Immature natural killer cell (primary cell): Measurements from ENCODE around the gene PACRG. TPM values are rescaled to one million over a fixed set of nuclear protein-coding genes. Genes with fewer than 3 reads are reported as not detected.
A peak's percentile ranks its signal among the peaks of the same experiment; 100 is the strongest.

ENCODE experiments used
- DNase-seq, 3 donors: peaks; one replicate each; pipeline ENCODE4 v3.0.0; 2022; ENCODE audit warnings: mixed read lengths in 1 of 3
- H3K27ac Mint-ChIP-seq, 6 donors: one replicate each; pipeline ENCODE4 v1.8.0; 2020; ENCODE audit warnings: mixed read lengths in 6 of 6, mild to moderate bottlenecking in 5 of 6, inconsistent platforms in 4 of 6, moderate library complexity in 3 of 6
- H3K27me3 Mint-ChIP-seq, 3 donors: one replicate each; pipeline ENCODE4 v1.8.0; 2020 to 2021; ENCODE audit warnings: low read depth in 3 of 3, mild to moderate bottlenecking in 3 of 3, mixed read lengths in 3 of 3, moderate library complexity in 3 of 3, inconsistent platforms in 1 of 3
- H3K36me3 Mint-ChIP-seq, 3 donors: one replicate each; pipeline ENCODE4 v1.8.0; 2020; ENCODE audit warnings: mixed read lengths in 3 of 3, inconsistent platforms in 2 of 3, mild to moderate bottlenecking in 2 of 3
- H3K4me1 Mint-ChIP-seq, 2 donors: one replicate each; pipeline ENCODE4 v1.8.0; 2020; ENCODE audit warnings: inconsistent platforms in 2 of 2, mild to moderate bottlenecking in 2 of 2, mixed read lengths in 2 of 2, moderate library complexity in 1 of 2
- H3K4me3 Mint-ChIP-seq, 5 donors: one replicate each; pipeline ENCODE4 v1.8.0; 2020; ENCODE audit warnings: mild to moderate bottlenecking in 5 of 5, mixed read lengths in 5 of 5, inconsistent platforms in 3 of 5, moderate library complexity in 3 of 5
- H3K9me3 Mint-ChIP-seq, 6 donors: one replicate each; pipeline ENCODE4 v1.8.0; 2020; ENCODE audit warnings: mild to moderate bottlenecking in 6 of 6, mixed read lengths in 6 of 6, inconsistent platforms in 4 of 6, moderate library complexity in 3 of 6
- polyA plus RNA-seq, 3 donors: library from polyadenylated mRNA; unstranded; fragments of 300-500 nt; fragmentation: Illumina TruSeq; gene quantifications; one replicate each; pipeline ENCODE4 v1.2.3, GENCODE V29; 2021

PACRG gene
- polyA plus RNA-seq, 3 donors from 2014 or later, result not detected

DNA sequence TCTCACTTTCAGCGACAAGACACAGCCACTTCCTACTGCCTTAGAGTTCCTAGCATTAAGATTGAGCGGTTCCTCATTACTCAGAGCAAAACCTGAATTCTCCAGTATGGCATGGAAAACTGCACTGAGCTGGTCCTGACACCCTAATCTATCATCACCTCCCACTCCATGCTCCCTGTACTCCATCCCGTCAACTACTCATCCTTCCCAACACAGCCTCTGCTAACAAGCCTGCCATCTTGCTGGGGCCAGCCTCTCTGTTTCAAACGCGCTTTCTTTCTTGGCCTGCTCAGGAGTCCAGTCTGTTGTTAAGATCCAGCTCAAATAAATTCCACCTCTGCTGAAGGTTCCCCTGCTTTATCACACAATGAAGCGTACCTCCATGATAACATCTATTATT lies 12.2 kb upstream of the PACRG start:
- H3K9me3 Mint-ChIP-seq, result peaks cover 0 to 4% (median 0%) of the 10 kb centered on the region in 6 donors
- no peak overlapping the region for H3K4me3 Mint-ChIP-seq

DNA sequence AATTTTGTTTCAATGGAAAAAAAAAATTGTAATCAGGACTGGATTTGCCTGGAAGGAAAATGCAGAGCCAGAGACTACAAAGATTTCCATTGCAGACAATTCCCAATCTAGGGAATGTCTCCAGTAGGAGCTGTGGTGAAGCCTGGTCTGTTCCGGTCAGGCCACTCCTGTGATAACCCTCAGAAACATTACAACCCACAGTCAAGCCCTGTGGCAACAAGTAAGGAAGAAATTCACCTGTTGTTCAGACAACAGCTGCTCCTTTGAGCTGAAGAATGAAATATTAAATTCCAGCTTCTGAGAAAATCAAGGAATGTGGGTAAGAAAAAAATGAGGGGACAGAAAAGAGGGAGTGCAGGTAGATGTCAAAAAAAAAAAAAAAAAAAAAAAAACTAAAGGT lies 8.2 kb upstream of the PACRG start:
- H3K9me3 Mint-ChIP-seq, result peaks cover 0 to 4% (median 0%) of the 10 kb centered on the region in 6 donors
- H3K27me3 Mint-ChIP-seq, result peaks cover 3 to 14% (median 7%) of the 10 kb centered on the region in 3 donors
- H3K4me1 Mint-ChIP-seq, result no peaks in the 10 kb centered on the region
- H3K27ac Mint-ChIP-seq, result no peak overlapping the region
- H3K36me3 Mint-ChIP-seq, result no peaks in the 10 kb centered on the region
- no peak overlapping the region for H3K4me3 Mint-ChIP-seq
- no peak for DNase-seq

More for the DNA sequence above, 12.2 kb upstream of the PACRG start:
- no peaks in the 10 kb centered on the region for H3K4me1 Mint-ChIP-seq
- DNase-seq, result no peak
- no peak overlapping the region for H3K27ac Mint-ChIP-seq
- H3K27me3 Mint-ChIP-seq, result peaks cover 3 to 9% (median 3%) of the 10 kb centered on the region in 3 donors
- H3K36me3 Mint-ChIP-seq, result no peaks in the 10 kb centered on the region

GRCh38 chr6:162721404-162721687 lies 6.4 kb upstream of the PACRG start:
- Mint-ChIP-seq H3K27me3 (peaks cover 5 to 14% (median 7%) of the 10 kb centered on the region in 3 donors), H3K36me3 (no peaks in the 10 kb centered on the region), H3K9me3 (peaks cover 0 to 4% (median 0%) of the 10 kb centered on the region in 6 donors), H3K4me3 (no peak overlapping the region), H3K27ac (no peak overlapping the region), H3K4me1 (peaks cover 0 to under 1% of the 10 kb centered on the region in 2 donors)
- DNase-seq, result no peak

DNA sequence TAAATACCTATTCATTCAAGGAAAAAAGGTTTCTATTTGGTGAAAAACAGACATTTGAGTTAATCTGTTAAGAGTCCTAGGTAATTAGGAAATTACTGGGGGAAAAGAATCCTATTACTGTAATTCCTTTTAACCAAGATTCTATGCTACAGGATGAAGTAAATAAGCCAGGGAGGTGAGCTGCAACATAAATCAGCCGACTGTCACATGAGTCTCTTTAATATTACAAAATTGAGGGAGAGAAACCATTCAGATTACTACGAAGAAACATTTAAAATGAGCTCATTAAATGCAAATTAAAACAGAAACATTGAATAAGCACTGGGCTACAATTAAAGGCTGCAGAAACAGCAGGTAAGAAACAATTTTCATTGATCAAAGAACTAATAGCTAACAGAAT lies 5.5 kb upstream of the PACRG start:
- H3K27me3 Mint-ChIP-seq, result peaks cover 7 to 10% (median 8%) of the 10 kb centered on the region in 3 donors
- DNase-seq, result no peak
- H3K27ac Mint-ChIP-seq, result no peak overlapping the region
- H3K36me3 Mint-ChIP-seq, result no peaks in the 10 kb centered on the region
- no peak overlapping the region for H3K4me3 Mint-ChIP-seq
- H3K4me1 Mint-ChIP-seq, result peaks cover 6 to 9% of the 10 kb centered on the region in 2 donors
- H3K9me3 Mint-ChIP-seq, result no peaks in the 10 kb centered on the region

- no peak for DNase-seq
- H3K9me3 Mint-ChIP-seq, result no peaks in the 10 kb centered on the region
- H3K36me3 Mint-ChIP-seq, result no peaks in the 10 kb centered on the region
Observed at GRCh38 chr6:162722633-162723032, 5.1 kb upstream of the PACRG start.

DNA sequence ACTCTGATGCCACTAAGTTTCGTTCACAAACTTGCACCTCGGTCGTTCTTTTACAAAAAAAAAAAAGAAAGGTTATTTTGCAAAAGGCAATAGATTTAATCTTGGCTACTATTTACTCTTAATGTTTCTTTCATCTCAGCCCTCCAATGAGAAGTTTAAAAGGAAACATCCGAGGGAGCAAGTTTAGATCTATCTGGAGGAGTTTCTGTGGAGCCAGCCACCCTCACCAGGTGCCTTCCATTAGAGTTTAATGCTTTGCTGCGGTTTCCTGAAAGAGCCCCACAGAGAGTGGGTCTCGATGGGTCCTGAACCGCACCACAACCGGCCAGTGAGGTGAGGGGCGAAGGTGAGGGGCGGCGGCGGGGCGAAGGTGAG lies 840 bp upstream of the PACRG start:
- peaks cover 10 to 16% of the 10 kb centered on the region in 2 donors for H3K4me1 Mint-ChIP-seq
- peak in 1 of 3 donors; percentile 7 for DNase-seq
- no peaks in the 10 kb centered on the region for H3K9me3 Mint-ChIP-seq
- peak overlapping the region in 5 of 6 donors; percentile 90 to 97 (median 91) for H3K27ac Mint-ChIP-seq
- peaks cover 9 to 13% (median 12%) of the 10 kb centered on the region in 3 donors for H3K27me3 Mint-ChIP-seq
- H3K4me3 Mint-ChIP-seq, result peak overlapping the region; percentile 92 to 97 (median 94)
- no peaks in the 10 kb centered on the region for H3K36me3 Mint-ChIP-seq

More at GRCh38 chr6:162722633-162723032, 5.1 kb upstream of the PACRG start:
- H3K4me1 Mint-ChIP-seq, result peaks cover 6 to 9% of the 10 kb centered on the region in 2 donors
- no peak overlapping the region for H3K4me3 Mint-ChIP-seq
- no peak overlapping the region for H3K27ac Mint-ChIP-seq
- peaks cover 7 to 11% (median 8%) of the 10 kb centered on the region in 3 donors for H3K27me3 Mint-ChIP-seq

GRCh38 chr6:162728197-162728596 lies 423 bp downstream of the PACRG start:
- Mint-ChIP-seq H3K27me3 (peaks cover 5 to 12% (median 11%) of the 10 kb centered on the region in 3 donors), H3K36me3 (no peaks in the 10 kb centered on the region), H3K4me1 (peaks cover 10 to 16% of the 10 kb centered on the region in 2 donors), H3K27ac (peak overlapping the region; percentile 77 to 97 (median 92)), H3K4me3 (peak overlapping the region; percentile 92 to 97 (median 94)), H3K9me3 (no peaks in the 10 kb centered on the region)
- DNase-seq, result no peak

DNA sequence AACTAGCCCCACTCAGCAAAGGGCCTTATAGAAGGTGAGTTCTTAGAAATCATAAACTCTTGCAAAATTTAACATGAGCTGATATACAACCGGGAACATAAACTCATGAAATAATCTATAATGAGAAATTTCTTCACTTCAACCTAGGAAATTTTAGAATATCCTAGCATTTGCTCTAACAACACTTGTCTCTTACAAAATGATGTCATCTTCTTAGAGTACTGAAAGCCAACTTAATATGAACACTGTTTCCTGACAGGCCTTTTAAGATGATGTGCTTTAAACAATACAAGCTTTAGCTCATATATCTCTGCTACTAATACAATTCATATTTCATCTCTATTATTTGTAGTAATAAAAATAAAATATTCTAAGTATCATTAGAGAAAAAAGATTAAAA lies 932 bp downstream of the PACRG start:
- Mint-ChIP-seq H3K4me3 (peak overlapping the region in 4 of 5 donors; percentile 92 to 96 (median 94)), H3K9me3 (no peaks in the 10 kb centered on the region), H3K36me3 (no peaks in the 10 kb centered on the region), H3K27ac (peak overlapping the region; percentile 77 to 97 (median 92)), H3K27me3 (peaks cover 5 to 12% (median 9%) of the 10 kb centered on the region in 3 donors), H3K4me1 (peaks cover 13 to 18% of the 10 kb centered on the region in 2 donors)
- no peak for DNase-seq

- Mint-ChIP-seq H3K27ac (peak overlapping the region in 2 of 6 donors; percentile 7 to 20), H3K9me3 (no peaks in the 10 kb centered on the region), H3K27me3 (peaks cover 5 to 11% (median 10%) of the 10 kb centered on the region in 3 donors), H3K36me3 (no peaks in the 10 kb centered on the region), H3K4me1 (peaks cover 15 to 21% of the 10 kb centered on the region in 2 donors), H3K4me3 (no peak overlapping the region)
- DNase-seq, result no peak
Observed at GRCh38 chr6:162730502-162730901, 2.7 kb downstream of the PACRG start.

DNA sequence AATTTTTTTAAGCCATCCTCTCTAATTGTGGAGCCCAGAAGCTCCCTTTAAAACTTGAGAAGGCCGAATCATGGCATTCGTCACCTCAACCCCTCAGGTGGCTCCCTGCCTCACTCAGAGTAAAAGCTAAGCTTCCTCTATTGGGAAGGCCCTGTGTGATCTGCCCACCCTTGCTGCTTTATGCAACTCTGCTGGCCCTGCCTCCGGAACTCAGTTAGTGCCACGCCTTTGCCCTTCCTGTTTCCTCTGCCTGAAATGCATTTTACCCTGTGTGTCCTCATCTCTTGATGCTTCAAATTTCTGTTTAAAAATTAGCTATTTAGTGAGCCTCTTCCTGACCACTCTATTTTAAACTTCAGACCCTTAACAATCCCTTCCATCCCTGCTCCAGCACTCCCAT lies 5.7 kb downstream of the PACRG start:
- DNase-seq, result no peak
- H3K27me3 Mint-ChIP-seq, result peaks cover 0 to 6% (median 2%) of the 10 kb centered on the region in 3 donors
- no peaks in the 10 kb centered on the region for H3K36me3 Mint-ChIP-seq
- H3K4me1 Mint-ChIP-seq, result peaks cover 5% of the 10 kb centered on the region in 2 donors
- no peaks in the 10 kb centered on the region for H3K9me3 Mint-ChIP-seq
- no peak overlapping the region for H3K4me3 Mint-ChIP-seq
- H3K27ac Mint-ChIP-seq, result no peak overlapping the region

DNA sequence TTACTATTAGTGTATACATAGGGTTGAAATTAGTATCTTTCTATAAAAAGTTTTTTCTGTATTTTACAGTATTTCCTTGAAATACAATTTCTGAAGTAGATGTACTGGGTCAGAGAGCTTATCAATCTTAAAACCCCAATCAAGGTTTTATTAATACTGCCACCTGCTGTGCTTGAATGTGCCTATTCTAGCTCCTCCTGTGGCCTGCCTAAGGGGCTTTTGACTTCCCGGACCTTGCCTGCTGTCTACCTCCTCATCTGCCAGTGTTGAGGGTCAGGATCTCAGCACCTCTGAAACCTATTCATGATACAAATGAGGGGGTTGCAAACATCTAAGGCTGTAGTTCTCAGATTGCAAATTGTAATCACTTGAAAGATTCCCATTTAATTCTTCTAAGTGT lies 9.2 kb downstream of the PACRG start:
- H3K4me1 Mint-ChIP-seq, result peaks cover 5% of the 10 kb centered on the region in 2 donors
- H3K27ac Mint-ChIP-seq, result no peak overlapping the region
- H3K36me3 Mint-ChIP-seq, result no peaks in the 10 kb centered on the region
- DNase-seq, result no peak
- peaks cover 0 to 8% (median 3%) of the 10 kb centered on the region in 3 donors for H3K27me3 Mint-ChIP-seq
- no peak overlapping the region for H3K4me3 Mint-ChIP-seq
- H3K9me3 Mint-ChIP-seq, result no peaks in the 10 kb centered on the region

- Mint-ChIP-seq H3K4me3 (no peak overlapping the region), H3K27me3 (peaks cover 0 to 4% (median 4%) of the 10 kb centered on the region in 3 donors), H3K4me1 (no peaks in the 10 kb centered on the region), H3K27ac (no peak overlapping the region), H3K9me3 (peaks cover 0 to 2% (median 0%) of the 10 kb centered on the region in 6 donors), H3K36me3 (no peaks in the 10 kb centered on the region)
- no peak for DNase-seq
Observed at GRCh38 chr6:162750776-162751175, 23.0 kb downstream of the PACRG start.

GRCh38 chr6:162751211-162751859 lies 23.6 kb downstream of the PACRG start:
- Mint-ChIP-seq H3K4me3 (no peak overlapping the region), H3K36me3 (no peaks in the 10 kb centered on the region), H3K27ac (no peak overlapping the region), H3K9me3 (peaks cover 0 to 2% (median 0%) of the 10 kb centered on the region in 6 donors), H3K27me3 (peaks cover 0 to 5% (median 4%) of the 10 kb centered on the region in 3 donors), H3K4me1 (no peaks in the 10 kb centered on the region)
- no peak for DNase-seq

DNA sequence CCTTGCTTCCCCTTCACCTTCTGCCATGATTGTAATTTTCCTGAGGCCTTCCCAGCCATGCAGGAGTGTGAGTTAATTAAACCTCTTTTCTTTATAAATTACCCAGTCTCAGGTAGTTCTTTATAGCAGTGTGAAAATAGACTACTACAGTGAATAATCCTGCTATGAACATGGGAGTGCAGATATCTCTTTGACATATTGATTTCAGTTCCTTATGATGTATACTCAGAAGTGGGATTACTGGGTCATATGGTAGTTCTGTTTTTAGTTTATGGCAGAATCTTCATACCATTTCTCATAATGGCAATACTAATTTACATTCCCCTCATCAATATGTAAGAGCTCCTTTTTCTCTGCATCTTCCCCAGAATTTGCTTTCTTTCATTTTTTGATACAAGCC lies 26.0 kb downstream of the PACRG start:
- H3K4me1 Mint-ChIP-seq, result no peaks in the 10 kb centered on the region
- H3K9me3 Mint-ChIP-seq, result peaks cover 0 to 2% (median 0%) of the 10 kb centered on the region in 6 donors
- no peak for DNase-seq
- H3K36me3 Mint-ChIP-seq, result no peaks in the 10 kb centered on the region
- no peak overlapping the region for H3K4me3 Mint-ChIP-seq
- peaks cover 0 to 4% (median 3%) of the 10 kb centered on the region in 3 donors for H3K27me3 Mint-ChIP-seq
- no peak overlapping the region for H3K27ac Mint-ChIP-seq

DNA sequence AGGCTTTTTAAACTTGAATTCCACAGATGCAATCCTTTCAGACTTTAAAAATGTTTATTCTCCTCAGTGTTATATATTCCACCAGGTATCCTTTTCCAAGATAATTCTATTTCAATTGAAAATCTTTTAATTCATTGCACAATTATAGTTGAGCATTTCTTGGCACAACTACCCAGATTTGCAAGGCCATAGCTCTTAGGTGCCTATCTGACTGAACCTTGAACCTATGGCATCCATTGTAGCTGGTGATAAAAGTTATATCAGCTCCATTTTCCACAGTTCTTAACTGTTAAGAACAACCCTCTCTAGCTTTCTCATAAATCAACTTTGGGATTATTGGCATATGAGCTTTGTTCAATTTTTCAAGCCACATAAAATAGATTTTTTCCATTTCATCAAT lies 42.4 kb downstream of the PACRG start:
- Mint-ChIP-seq H3K36me3 (no peaks in the 10 kb centered on the region), H3K27ac (no peak overlapping the region), H3K4me3 (no peak overlapping the region), H3K4me1 (no peaks in the 10 kb centered on the region), H3K27me3 (peaks cover 0 to 4% (median 4%) of the 10 kb centered on the region in 3 donors), H3K9me3 (peaks cover 0 to 2% (median 0%) of the 10 kb centered on the region in 6 donors)
- no peak for DNase-seq
